ENCODE results near the gene DOC2A. TPM values are rescaled to one million over a fixed set of nuclear protein-coding genes. Genes with fewer than 3 reads are reported as not detected.

DOC2A gene
- total and polyA plus RNA-seq, 2 experiments from 2014 or later, result 9.8 to 10.0 TPM

GRCh38 chr16:29984764-29985147 lies 26.1 kb downstream of the DOC2A start:
- Mint-ChIP-seq H3K4me1 (no peaks in the 10 kb centered on the region; the same call in 2 of the 3 replicates), H3K27ac (no peak overlapping the region), H3K4me3 (no peak overlapping the region; the same call in 2 of the 3 replicates), H3K27me3 (ENCODE audit: insufficient read depth, low read depth, poor library complexity) (peaks cover 5% of the 10 kb centered on the region), H3K9me3 (no peaks in the 10 kb centered on the region; the same call in 1 of the 3 replicates), H3K36me3 (ENCODE audit: low read depth) (peaks cover 69% of the 10 kb centered on the region)
- Histone ChIP-seq H4K20me1 (replicated peaks; ENCODE audit: insufficient read depth) (no peaks in the 10 kb centered on the region; the same call in 1 of the 2 replicates), H3K36me3 (ENCODE audit: insufficient read depth) (peaks cover 28% of the 10 kb centered on the region), H3K4me1 (ENCODE audit: insufficient read depth) (no peaks in the 10 kb centered on the region), H2AFZ (no peak overlapping the region), H3K27ac (ENCODE audit: low read depth) (no peak overlapping the region), H3K9me2 (ENCODE audit: insufficient read depth) (no peaks in the 10 kb centered on the region), H3K79me2 (replicated peaks; ENCODE audit: insufficient read depth) (no peaks in the 10 kb centered on the region), H3K4me2 (no peak overlapping the region), H3K27me3 (ENCODE audit: insufficient read depth) (no peaks in the 10 kb centered on the region), H3K4me3 (no peak overlapping the region), H3F3A (replicated peaks; ENCODE audit: low read depth) (no peaks in the 10 kb centered on the region)
- no peak for DNase-seq (ENCODE audit: low spot score)
- ATAC-seq, result no peak
- TF ChIP-seq EZH2phosphoT487 (IDR thresholded peaks at IDR 0.05; ENCODE audit: unreplicated experiment), result no peak
- TF ChIP-seq CREB1 (CRISPR knock-in tag; IDR thresholded peaks at IDR 0.05; ENCODE audit: low read depth), result no peak
- TF ChIP-seq JUNB (IDR thresholded peaks at IDR 0.05; ENCODE audit: unreplicated experiment), result no peak
- no peak for TF ChIP-seq POLR2AphosphoS5 (IDR thresholded peaks at IDR 0.05; ENCODE audit: low read depth)
- no peak for TF ChIP-seq ZNF462 (CRISPR knock-in tag; IDR thresholded peaks at IDR 0.05)
- TF ChIP-seq STAT1 (IDR thresholded peaks at IDR 0.05; ENCODE audit: unreplicated experiment), result no peak
- TF ChIP-seq REST (IDR thresholded peaks at IDR 0.05; ENCODE audit: unreplicated experiment), result no peak
- TF ChIP-seq ZNF114 (CRISPR knock-in tag; IDR thresholded peaks at IDR 0.05), result no peak
- TF ChIP-seq CTCF (conservative IDR thresholded peaks at IDR 0.05; ENCODE audit: low read depth in 2 of 2), result no peak
- no peak for TF ChIP-seq EZH2 (IDR thresholded peaks at IDR 0.05; ENCODE audit: low read depth, unreplicated experiment)
- no peak for TF ChIP-seq NANOG (IDR thresholded peaks at IDR 0.05; ENCODE audit: borderline replicate concordance)
- no peak for TF ChIP-seq ETS1 (IDR thresholded peaks at IDR 0.05)
- TF ChIP-seq ZNF331 (CRISPR knock-in tag; IDR thresholded peaks at IDR 0.05; ENCODE audit: low read depth), result no peak

Measured in GM23338 (cell line).